Suppressor macrophage treated with lipopolysaccharide for 1 hour (primary cell): ENCODE measurements around the gene TCF12.

ENCODE experiments used
- DNase-seq, 3 donors: peaks; one replicate each; pipeline ENCODE4 v3.0.0-alpha.2; 2020 to 2022

Gene TCF12

GRCh38 chr15:57054204-57054750 lies 135.8 kb downstream of the TCF12 start:
- no peak for DNase-seq

GRCh38 chr15:57056357-57056756 lies 137.9 kb downstream of the TCF12 start:
- no peak for DNase-seq

DNA sequence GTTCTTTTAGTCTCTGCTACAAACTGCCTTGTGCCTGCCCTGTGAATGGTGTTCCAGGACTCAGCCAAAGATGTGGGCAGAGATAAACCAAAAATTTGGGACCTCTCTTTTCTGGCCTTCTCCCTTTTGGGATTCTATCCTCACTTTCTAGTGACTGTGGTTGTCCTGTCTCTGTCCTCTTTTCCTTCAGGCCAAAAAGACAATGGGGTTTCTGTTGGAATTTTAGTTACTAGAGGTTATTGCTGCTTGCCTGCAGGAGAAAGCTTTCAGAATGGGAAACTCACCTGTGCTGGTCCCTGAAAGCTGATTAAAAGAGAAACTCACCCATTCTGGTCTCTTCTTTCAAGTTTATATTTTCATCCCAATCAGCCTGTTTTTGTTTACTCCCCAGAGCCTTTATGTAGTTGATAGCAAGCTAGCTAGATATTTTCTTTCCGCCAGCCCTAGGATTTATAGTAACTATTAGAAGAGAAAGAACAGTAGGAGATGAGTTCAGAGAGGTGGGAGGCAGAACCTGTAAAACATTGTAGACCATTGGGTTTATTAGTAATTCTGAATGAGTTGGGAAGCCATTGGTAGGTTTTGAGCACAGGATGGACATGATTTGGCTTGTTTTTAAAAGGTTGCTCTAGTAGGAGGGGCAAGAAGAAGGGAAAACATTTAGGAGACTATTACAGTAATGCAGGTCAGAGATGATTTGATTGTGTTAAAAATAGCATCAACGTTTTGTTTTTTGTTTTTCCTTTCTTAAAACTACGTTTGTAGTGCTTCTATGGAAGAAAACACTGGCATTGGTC lies 138.9 kb downstream of the TCF12 start:
- no peak for DNase-seq

DNA sequence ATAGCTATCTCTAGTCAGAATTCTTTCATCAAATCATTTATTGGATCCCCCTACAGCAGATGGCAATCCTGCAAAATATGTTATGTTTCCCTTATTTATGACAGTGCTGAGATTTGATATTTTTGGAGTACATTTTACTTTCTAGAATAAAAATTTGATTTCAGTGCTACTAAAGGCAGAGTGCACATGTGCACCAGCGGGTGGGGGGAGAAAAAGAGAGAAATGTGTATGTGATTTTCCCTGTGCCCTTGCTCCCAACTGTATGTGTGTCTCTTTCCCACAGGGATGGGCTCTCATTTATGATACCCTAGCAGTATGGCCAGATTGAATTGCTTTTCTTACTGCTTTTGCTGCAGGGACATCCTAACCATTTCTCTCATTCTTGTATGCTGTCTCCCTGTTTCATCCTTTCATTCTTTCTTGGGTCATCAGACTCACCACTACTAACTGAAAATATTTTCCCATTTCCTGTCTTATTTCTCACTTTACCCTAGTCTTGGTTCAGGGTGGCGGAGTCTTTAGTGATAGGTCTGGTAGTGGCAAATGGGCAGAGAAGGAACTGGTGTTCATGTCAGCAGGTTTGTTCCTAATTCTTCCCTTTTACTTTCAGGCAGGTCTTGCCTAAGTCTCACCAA lies 140.7 kb downstream of the TCF12 start:
- no peak for DNase-seq

- no peak for DNase-seq
Observed at GRCh38 chr15:57060799-57061198, 142.4 kb downstream of the TCF12 start.

GRCh38 chr15:57061281-57061680 lies 142.8 kb downstream of the TCF12 start:
- no peak for DNase-seq

GRCh38 chr15:57061696-57062095 lies 143.3 kb downstream of the TCF12 start:
- no peak for DNase-seq

GRCh38 chr15:57064033-57064432 lies 145.6 kb downstream of the TCF12 start:
- no peak for DNase-seq

- DNase-seq: no peak
Observed at GRCh38 chr15:57069423-57069822, 151.0 kb downstream of the TCF12 start.

DNA sequence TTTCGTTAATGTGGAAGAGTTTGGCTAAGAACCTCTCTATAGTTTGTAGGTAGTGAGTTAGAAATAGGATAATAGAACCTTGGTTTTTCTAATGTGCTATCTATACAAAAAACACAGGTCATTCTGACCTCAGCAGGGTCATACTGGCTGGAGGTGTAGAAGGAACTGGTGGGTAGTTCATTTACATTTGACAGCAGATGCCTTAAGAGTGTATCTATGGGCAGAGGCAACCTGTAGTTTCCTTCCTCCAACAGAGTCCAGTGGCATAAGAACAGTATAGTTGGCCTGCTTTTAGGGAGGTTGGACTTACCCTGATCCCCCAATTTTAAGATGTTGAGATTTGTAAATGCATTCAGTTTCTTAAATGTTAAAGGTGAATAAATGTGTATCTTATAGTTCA lies 152.2 kb downstream of the TCF12 start:
- DNase-seq: no peak

GRCh38 chr15:57079446-57079845 lies 161.0 kb downstream of the TCF12 start:
- DNase-seq: peak; percentile 50 to 61 (median 54)

GRCh38 chr15:57079931-57080620 lies 161.6 kb downstream of the TCF12 start:
- DNase-seq: peak; percentile 10 to 56 (median 50)

GRCh38 chr15:57082054-57082728 lies 163.7 kb downstream of the TCF12 start:
- peak in 1 of 3 donors; percentile 19 for DNase-seq

DNA sequence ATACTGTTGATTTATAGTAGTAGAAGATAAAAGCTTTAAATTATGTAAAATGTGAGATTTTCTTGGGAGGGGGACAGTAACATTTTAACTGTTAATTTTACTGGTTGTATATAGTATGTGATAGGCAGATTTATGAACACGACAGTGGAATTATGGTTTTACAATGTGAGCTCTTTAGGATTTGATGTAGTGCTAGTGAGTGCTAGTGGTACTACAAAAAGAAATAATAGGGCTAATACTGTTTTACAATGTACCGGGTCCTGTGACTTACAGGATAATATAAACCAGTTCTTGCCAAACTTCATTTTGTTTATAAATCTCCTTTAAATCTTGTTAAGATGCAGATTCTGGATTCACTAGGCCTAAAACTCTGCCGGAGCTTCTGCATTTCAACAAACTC lies 165.7 kb downstream of the TCF12 start:
- DNase-seq: no peak

DNA sequence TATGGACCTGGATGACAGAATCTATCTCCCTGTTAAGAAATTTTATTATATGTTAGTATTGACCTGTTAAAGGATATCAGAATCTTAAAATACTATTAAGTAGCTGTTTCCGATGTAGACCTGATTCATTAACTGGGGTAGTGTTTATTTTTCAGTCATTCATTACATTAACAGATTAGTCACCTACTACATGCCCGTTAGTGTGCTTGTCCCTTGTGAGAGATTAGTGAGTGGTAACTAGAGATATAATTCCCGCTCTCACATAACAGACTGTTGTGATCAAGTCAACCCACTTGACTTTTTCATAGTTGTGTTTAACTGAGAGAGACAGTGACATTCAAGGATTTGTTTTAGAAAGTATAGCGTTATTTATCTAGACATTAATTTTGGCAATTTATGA lies 166.8 kb downstream of the TCF12 start:
- DNase-seq: no peak

GRCh38 chr15:57086857-57087427 lies 168.5 kb downstream of the TCF12 start:
- no peak for DNase-seq

- DNase-seq: no peak
Observed at GRCh38 chr15:57089815-57090495, 171.5 kb downstream of the TCF12 start.

DNA sequence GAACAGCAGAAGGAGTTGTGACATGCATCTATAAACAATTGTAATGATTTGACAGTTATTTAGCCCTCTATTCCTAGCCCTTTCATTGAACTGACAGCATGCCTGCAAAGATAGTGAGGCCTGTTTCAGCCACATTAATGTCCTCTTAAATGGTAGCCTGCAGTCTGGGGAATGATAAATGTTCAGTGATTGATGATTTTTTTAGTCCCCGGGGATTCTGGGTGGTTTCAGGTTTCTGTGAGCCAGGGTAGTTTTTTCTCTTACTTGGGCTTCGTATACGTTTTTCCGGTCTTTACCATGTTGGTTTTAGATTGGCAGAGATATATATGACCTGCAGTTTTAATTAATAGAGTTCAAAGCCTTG lies 172.0 kb downstream of the TCF12 start:
- no peak for DNase-seq

DNA sequence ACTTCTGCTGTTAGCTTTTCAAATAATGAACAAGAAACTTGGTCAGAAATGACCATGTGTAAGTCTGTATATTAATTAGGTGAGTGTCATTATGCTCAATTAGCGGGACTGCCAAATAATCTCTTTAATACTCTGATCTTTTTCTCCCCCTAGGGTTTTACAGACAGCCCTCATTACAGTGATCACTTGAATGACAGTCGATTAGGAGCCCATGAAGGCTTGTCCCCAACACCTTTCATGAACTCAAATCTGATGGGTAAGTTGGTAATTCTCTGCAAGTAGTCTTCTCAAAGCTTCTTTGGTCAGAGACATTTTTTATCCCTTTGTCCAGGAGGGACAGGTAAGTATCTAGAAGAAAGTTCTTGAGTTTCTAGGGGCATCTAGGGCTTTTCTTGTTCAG lies 173.2 kb downstream of the TCF12 start:
- DNase-seq: no peak

DNA sequence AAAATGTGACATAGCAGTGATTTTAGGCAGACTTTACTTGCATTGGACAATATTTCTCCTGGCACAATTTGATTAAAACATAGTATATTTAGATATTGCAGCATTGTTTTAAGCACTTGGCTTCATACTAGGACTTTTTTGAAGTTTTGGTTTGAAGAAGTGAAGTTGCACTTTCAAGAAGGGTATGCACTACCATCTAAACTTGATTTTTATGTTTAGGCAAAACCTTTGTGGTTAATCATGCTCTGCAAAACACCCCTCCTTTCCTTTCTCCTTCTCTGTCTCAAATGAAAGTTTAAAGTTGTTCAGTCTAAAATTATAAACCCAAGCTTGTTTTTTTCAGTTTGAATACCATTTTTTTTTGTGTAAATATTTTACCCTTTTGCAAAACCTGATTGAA lies 173.8 kb downstream of the TCF12 start:
- DNase-seq: no peak

- DNase-seq: no peak
Observed at GRCh38 chr15:57094321-57095257, 176.1 kb downstream of the TCF12 start.
